ENCODE measurements around the gene IRX4.

Gene IRX4

GRCh38 chr5:1897386-1897785, 14.7 kb upstream of the IRX4 start:
- no peak overlapping the region for H3K4me3 ChIP-seq (ENCODE audit: low read depth, low read length)
- no peaks in the 10 kb centered on the region for H3K36me3 ChIP-seq
- H3K27me3 ChIP-seq (ENCODE audit: insufficient read depth, low read depth, severe bottlenecking): peaks cover 100% of the 10 kb centered on the region
- DNase-seq: no peak
- no peak for TF ChIP-seq CTCF (IDR thresholded peaks at IDR 0.05; ENCODE audit: low read depth, low read length)
- peaks cover 9% of the 10 kb centered on the region for H3K9me3 ChIP-seq (ENCODE audit: severe bottlenecking)
- H3K27ac ChIP-seq: no peak overlapping the region

GRCh38 chr5:1896602-1897376, 14.1 kb upstream of the IRX4 start:
- TF ChIP-seq CTCF (IDR thresholded peaks at IDR 0.05; ENCODE audit: low read depth, low read length): 0 out of 2 replicates have a peak, but pooled peaks have one; percentile 9
- Histone ChIP-seq H3K36me3 (no peaks in the 10 kb centered on the region), H3K4me3 (ENCODE audit: low read depth, low read length) (no peak overlapping the region), H3K27ac (no peak overlapping the region), H3K9me3 (ENCODE audit: severe bottlenecking) (peaks cover 5% of the 10 kb centered on the region), H3K27me3 (ENCODE audit: insufficient read depth, low read depth, severe bottlenecking) (peaks cover 100% of the 10 kb centered on the region)
- DNase-seq: no peak

- Histone ChIP-seq H3K27me3 (ENCODE audit: insufficient read depth, low read depth, severe bottlenecking) (peaks cover 100% of the 10 kb centered on the region), H3K27ac (no peak overlapping the region), H3K4me3 (ENCODE audit: low read depth, low read length) (no peak overlapping the region), H3K9me3 (ENCODE audit: severe bottlenecking) (no peaks in the 10 kb centered on the region), H3K36me3 (no peaks in the 10 kb centered on the region)
- DNase-seq: no peak
- no peak for TF ChIP-seq CTCF (IDR thresholded peaks at IDR 0.05; ENCODE audit: low read depth, low read length)
Measured at GRCh38 chr5:1895739-1896420, 13.2 kb upstream of the IRX4 start.

GRCh38 chr5:1894243-1894642, 11.5 kb upstream of the IRX4 start:
- no peak overlapping the region for H3K27ac ChIP-seq
- peaks cover 100% of the 10 kb centered on the region for H3K27me3 ChIP-seq (ENCODE audit: insufficient read depth, low read depth, severe bottlenecking)
- no peaks in the 10 kb centered on the region for H3K36me3 ChIP-seq
- no peaks in the 10 kb centered on the region for H3K9me3 ChIP-seq (ENCODE audit: severe bottlenecking)
- TF ChIP-seq CTCF (IDR thresholded peaks at IDR 0.05; ENCODE audit: low read depth, low read length): no peak
- DNase-seq: no peak
- H3K4me3 ChIP-seq (ENCODE audit: low read depth, low read length): no peak overlapping the region

GRCh38 chr5:1893754-1894153, 11.0 kb upstream of the IRX4 start:
- Histone ChIP-seq H3K4me3 (ENCODE audit: low read depth, low read length) (no peak overlapping the region), H3K27ac (no peak overlapping the region), H3K27me3 (ENCODE audit: insufficient read depth, low read depth, severe bottlenecking) (peaks cover 100% of the 10 kb centered on the region), H3K9me3 (ENCODE audit: severe bottlenecking) (no peaks in the 10 kb centered on the region), H3K36me3 (no peaks in the 10 kb centered on the region)
- no peak for DNase-seq
- TF ChIP-seq CTCF (IDR thresholded peaks at IDR 0.05; ENCODE audit: low read depth, low read length): no peak
